ENCODE measurements around the gene VTI1A.
"Not testable (repeated sequence)": the region's sequence is repeated elsewhere in the genome, so short reads cannot be mapped to it uniquely, and the experiment has no call there.

The VTI1A gene

DNA sequence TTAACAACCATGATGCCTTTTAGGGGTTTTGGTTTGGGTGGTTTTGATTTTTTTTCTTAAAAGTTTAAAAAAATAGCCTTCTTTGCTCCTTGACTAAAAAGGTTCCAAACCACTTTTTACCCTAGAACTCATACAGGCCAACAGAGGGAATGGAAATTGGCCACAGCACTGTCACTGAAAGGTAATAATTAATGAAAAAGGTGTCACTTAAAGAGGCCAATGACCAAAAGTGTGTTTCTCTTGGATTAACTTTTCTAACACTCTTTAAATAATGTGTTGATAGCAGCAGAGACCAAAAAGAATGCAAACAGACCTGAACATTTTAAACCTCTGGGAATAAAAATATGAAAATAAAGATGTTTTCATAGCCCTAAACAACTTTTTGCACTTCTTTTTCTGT lies 282.0 kb downstream of the VTI1A start:
- DNase-seq: no peak

DNA sequence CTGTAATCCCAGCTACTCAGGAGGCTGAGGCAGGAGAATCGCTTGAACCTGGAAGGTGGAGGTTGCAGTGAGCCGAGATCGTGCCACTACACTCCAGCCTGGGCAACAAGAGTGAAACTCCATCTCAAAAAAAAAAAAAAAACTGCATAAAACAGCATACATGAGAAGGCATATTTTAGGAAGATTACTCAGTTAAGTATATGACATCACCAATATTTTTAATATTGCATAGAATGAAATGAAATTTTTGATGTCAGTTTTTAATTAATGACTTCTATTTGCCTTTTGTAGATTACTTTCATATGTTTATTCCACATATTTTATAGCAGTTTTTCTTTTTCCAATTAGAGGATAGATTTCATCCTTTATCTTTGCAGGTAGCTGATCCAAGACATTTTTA lies 284.4 kb downstream of the VTI1A start:
- DNase-seq: not testable (repeated sequence)

DNA sequence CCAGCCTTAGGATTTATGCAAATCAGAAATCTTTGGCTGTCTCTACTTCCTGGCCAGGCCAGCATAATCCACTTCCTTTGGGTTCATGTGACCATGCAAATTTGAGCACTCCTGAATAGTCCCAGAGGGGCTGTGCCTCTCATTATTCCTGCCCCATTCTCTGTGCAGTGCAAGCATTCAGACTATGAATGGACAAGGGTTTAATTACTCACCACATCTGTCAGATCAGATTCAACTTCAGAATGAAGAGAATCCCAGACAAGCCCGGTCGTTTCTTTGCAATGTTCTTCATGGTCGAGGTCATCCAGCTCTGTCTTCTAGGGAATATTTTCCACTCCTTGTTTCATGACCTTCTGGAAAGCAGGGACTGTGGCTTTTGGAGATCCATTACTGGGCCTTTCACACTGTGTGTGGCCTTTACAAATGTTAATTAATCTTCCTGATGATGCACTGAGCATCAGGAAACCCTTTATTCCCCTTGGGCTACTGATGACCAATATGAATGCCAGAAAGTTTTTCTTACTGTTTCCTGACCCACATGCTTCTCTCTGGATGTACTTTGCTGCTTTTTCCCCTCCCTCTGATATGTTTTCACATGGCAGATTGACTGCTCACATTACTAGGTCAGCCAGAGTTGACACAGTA lies 285.4 kb downstream of the VTI1A start:
- DNase-seq: peak; percentile 71

DNA sequence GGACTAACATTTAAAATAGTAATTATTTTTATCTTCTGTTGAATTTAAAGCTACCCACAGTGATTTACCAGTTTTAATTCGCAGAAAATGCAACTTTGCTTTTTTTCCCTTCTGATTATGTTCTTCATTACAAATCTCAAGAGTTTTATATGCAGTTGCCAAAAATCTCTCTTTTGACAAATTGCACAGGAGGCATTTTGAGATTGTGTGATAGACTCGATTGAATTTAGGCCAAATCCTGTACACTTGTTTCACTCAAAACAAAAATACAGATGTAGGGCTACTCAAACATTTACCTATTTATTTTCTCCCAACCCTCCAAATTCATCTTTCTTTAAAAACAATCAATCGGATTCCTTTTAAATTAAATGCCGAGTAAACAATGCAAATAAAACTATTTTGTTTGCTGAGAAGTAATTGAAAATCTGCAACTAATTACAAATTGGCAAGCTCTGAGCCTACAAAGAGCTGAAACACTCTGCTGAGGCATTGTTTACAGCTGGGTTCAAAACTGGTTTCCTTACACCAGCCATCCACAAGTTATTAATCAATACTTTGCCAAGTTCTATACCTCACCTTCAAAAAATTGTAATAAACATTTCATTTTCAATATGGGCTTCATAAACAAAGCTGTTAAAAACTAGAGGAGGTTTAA lies 288.2 kb downstream of the VTI1A start:
- no peak for DNase-seq

DNA sequence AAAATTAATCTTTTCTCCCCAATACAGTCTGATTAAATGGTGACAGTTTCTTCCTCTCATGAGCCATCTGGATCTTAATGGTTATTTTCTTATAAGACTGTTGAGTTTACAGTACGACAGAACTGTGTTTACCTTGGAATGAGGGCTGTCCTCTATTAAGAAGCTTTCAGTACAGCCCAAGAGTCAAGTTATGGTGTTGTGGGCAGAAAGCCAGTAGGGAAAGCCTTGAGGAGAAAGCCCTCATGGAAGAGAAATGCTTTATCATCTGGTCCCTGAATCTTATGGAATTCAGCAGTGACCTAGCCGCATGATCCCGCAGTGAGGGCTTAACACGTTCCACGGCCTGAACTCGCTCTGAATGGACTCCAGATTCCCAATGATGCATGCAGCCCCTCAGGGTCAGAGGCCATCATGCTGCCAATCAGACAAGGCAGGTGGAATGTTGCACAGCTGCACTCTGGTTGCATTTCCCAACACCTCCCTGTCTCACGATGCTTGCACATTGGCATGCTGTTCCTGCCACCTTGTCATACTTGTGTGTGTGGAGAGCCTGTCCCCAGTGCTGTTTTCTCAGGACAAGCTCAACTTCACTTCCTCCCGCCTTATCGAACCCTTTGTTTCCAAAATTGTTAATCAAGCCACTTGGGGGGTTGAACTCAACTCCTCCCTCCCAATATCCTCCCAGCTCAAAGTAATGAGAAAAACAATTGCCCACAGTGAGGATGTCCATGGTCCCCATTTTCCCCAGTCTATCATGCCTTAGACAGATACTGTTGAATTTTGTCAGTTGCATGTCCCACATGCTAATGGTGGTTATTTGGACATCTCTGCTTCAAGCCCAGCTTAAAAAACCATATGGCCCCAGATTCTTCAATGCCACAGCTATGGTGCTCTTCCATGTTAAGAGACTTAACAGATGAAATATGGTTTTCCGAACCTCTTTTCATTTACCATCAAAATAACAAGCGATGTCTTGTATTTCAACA lies 291.9 kb downstream of the VTI1A start:
- DNase-seq: peak; percentile 69

DNA sequence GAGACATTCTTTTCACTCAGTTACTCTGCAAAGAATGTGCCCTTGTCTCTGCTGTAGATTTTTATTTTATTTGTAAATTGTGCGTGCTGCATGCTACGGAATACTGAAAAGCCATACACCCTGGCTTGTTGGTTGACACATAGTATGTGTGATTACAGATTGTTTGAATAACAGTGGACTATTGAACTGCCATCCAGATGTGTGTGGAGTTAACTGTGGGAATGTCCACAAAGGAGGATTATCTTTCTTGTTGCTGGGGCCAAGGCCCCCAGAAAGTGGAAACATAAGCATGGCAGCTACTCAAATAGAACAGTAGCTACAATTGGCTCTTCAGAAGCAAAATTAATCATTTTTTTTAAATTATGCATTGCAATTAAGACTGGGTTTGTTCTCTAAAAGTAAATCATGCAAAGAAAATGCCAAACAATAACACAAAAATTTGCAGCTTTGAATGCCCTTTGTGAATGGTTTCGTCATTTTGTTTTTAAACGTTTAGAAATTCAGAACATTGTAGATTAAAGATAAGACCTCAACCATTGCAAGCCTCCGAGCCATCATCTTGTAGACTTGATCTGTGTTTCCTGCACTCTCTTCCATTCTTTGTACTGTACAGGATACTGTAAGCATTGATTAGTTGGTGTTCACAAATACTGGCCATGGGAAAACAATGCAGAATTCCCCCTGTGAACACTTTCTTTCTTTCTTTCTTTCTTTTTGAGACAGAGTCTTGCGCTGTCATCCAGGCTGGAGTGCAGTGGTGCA lies 292.8 kb downstream of the VTI1A start:
- no peak for DNase-seq

DNA sequence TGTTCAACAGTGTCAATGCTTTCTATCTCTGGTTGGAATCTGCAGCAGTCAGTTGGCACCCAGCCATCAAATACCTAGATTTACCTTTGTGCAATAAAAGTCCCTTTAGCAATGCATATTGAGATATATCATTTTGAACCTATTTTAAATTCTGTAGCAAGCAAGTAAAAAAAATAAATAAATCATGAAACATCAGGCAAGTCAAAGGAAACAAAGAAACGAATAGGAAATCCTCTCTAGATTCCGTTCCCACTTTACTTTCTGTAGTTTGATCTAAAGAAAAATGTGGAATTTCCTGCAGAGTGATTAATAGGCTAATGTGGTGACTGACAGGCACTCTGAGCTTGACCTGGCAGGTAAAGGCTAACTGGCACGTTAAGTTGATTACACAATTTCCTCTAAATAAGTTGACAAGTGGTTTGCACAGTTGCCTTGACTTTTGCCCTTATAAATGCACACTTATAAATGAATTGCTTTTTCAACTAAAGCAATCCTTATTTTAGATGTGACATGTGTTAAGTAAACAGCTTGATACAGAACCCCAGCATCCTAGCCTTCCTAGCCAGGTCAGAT lies 294.9 kb downstream of the VTI1A start:
- no peak for DNase-seq

DNA sequence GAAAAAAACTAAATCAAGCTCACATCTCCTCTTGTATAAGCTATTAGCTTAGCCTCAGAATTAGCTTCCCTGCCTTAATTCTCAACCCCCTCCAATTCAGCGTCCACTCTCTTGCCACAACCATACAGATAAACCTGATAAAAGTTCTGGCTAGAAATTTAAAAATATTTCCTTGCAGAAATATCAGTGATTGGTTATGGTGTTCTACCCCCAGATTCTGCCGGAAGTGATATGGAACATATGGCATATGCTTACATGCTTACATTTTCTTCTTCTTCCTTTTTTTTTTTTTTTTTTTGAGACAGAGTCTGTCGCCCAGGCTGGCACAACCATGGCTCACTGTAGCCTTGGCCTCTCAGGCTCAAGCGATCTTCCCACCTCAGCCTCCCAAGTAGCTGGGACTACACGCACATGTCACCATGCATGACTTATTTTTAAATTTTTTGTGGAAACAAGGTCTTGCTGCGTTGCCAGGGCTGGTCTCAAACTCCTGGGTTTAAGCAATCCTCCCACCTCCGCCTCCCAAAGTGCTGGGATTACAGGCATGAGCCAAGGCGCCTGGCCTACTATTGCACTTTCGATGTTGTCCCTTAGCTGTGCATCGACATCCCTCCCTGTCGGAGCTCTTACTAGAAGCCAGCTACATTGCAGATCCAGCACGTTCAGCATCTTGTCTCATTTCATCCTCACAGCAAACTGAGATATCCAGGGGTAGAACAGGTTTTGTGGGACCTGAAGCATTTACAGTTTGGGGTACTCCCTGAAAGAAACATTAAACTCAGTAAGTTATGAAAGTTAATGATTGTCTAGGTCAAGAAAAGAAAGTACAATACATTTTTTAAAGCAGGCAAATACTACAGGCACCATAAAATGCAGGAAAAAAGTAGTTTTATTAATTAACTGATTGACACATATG lies 297.4 kb downstream of the VTI1A start:
- DNase-seq: no peak

DNA sequence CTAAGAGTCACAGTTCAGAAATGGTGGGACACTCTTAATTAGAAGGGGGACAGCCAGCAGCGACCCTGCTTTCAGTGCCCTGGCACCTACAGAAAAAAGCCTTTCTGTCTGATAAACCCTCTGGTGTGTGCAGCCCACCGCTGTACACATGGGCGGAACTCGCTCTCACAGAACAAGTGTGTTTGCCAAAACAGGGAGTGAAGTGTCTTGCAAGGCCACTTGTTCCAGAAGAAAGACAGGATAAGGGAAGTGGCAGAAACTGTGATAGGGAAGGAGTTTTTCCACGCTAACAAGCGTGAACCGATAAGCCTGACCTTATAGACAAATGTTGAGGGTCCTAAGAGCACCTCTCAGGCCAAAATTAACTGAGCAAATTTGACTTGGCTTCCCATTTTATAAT lies 299.3 kb downstream of the VTI1A start:
- no peak for DNase-seq

DNA sequence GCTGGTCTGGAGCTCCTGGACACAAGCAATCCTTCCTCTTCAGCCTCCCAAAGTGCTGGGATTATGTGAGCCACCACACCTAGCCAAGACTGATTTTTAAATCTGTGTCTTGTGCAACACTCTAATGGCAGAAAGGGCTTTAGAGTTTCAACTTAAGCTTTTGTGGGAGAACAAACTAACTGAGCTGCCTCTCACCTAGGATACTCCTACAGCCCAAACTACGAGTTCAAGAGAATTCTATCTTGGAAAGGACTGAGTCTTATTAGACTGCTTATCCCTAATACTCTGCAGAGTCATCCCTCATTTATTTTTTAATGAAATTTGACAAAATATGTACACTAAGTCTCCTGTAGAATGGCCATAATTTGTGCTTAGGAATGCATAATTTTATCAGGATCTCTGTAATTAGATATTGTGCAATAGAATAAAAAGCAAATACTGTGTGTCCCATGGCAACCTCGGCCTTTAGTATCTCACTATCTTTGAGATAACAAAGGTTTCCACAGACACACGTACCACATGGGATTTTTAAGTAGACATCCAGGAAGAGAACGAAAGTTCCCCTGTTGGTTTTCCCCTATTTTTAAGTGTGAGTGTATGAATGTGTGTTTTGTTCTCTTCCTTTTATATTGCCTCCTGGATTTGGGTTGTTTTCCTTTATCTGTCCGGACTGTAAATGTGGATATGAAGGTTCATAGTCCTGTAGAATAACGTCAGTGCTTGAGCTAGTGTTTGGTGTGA lies 303.6 kb downstream of the VTI1A start:
- no peak for DNase-seq

DNA sequence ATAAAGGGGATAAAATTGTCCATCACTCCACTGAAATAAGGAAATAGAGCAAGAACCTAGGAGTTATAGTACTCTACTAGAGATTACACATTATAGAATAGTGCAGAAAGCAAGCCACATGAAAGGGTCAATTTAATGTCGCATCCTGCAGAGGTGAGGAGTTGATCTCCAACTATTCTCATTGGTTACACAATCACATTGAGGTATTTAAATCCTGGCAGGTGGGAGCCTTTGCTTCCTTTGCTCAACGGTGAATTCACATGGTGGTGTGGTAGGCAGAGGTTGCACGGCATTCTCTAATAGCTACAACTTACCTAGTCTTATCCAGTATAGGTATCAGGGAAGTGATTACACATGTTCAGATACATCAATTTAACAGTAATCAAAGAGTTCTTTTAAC lies 304.6 kb downstream of the VTI1A start:
- DNase-seq: no peak

DNA sequence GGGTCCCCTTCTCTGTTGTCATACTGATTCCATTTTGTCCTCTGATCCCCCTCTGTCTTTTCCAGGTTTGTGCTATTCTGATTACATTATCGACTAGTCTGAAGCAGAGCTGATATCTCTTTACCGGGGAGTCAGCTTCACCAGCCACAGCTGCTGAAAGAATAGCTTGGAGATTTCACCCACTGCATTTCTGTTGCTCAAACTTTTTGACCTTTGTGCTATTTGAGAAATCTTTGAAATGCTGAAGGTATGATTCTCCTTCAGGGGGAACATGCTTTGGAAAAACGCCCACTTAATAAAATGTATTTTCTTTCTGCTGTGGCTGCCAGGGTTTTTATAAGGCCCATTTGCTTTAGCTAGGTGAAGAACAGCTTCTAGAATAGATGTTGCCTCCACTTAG lies 305.3 kb downstream of the VTI1A start:
- no peak for DNase-seq

DNA sequence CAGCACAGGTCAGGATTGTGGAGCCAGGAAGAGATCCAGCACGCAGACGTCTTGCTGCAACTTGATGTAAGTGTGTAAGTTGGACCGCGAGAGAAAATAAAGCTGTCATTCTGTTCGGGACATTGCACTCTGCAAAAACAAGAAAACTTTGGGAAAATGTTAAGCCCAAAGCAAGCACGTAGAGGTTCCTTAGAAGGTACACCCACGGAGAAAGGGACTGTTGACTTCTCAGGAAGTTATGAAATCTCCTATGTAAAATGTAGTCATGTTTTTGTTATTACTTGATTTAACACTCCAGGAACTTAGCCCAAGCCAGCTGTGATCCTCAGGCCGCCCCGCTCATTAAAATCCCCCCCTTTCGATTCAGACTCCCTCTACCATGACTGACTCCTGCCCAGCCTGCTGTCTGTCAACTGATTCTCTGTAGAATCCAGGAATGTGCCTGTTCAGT lies 307.0 kb downstream of the VTI1A start:
- no peak for DNase-seq

DNA sequence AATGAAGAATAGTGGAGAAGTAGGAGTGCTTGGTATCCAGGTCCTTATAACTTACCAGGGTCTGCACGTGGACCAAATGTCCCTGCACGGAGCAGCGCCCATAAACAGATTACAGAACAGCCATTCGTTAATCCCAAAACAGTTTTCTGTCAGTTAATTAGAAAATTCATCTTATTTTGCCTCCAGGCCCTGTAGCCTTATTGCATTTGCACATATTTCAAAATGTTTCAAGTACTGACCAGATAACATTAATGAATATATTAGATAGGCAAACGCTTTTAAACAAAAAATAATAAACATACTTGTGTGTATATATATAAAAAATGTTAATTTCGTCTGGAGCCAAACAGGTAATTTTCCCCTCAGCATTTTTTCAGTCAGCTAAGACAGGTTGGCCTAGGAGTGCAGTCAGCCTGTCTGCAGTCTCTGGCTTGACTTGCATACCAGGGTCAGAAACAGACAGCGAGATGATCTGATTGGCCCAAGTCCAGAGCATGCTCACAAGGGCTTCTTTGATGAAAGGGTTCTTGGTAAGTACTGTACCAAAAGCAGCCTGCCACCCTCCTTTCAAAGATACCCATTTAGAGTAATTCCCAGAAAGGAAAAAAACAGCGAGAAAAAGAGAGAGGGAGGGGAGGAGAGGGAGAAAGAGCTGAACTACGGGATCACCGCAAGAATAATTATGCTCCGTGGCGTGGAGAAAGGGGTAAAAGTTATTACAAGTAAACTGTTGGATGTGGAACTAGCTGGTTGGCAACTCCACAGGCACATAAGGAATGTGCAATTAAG lies 308.6 kb downstream of the VTI1A start:
- peak; percentile 96 for DNase-seq

DNA sequence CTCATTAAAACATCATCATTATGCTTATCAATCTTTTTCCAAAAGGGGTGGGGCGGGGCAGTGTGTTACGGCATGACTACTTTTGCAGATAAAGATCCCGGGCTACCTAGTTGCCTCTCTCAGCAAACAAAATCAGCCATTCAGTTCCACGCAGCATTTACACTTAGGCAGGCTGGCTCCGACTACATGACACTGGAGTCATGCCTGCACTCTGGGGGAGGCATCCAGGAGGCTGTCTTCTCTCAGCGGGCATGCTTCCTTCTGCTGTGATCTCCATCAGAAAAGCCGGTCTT lies 309.2 kb downstream of the VTI1A start:
- DNase-seq: peak; percentile 70

DNA sequence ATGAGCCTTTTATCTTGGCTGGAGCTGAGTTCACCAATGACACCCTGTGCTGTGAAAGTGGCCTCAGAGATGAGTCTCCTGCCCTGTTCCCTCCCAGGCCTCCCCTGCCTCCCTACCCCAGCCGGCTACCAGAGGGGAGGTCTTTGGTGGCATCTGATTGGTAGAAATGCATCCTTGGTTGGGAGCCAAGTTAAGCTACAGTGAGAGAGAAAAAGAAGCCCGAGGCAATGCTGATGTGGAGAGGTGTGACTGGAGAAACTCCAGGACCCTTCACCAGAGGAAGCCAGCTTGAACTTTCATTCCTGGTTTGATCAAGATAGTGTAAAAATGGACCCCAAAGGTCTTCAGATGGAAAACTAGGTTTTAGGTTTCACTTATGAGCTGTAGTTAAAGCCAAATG lies 311.9 kb downstream of the VTI1A start:
- peak; percentile 82 for DNase-seq

DNA sequence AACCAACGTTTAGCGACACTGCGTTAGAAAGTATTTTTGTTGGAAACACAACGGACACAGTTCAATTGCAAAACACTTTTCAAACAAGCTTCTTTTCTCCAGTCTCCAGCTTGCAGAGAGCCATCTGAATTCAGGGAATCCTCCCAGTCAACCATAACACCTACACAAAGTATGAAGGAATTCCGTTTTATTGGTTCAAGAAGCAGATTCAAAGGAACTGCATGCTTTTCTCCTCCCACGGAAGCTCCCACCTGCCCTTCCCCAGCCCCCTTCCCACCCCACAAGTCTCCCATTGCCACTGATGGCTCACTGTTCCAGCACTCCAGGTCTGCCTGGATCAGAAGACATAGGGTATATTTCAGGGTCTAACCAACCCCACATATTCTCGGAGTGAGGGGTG lies 312.5 kb downstream of the VTI1A start:
- no peak for DNase-seq

DNA sequence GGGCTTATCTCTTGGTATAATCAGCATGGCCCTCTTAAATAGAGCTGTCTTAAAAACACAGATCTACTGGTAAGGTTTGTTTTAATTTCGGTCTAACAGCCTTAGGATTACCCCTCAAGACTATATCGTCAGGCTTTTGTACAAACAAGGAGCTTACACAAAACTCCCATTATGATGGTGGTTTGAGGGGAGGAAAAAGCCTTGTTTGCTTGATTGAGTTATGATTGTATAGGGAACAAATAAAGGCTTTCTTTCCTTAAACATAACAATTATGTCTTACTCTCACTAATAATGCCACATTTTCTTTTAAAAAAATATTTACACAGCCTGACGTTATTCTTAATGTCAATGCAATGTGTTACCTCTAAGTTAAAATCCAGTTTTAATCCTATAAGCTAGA lies 314.2 kb downstream of the VTI1A start:
- DNase-seq: no peak

DNA sequence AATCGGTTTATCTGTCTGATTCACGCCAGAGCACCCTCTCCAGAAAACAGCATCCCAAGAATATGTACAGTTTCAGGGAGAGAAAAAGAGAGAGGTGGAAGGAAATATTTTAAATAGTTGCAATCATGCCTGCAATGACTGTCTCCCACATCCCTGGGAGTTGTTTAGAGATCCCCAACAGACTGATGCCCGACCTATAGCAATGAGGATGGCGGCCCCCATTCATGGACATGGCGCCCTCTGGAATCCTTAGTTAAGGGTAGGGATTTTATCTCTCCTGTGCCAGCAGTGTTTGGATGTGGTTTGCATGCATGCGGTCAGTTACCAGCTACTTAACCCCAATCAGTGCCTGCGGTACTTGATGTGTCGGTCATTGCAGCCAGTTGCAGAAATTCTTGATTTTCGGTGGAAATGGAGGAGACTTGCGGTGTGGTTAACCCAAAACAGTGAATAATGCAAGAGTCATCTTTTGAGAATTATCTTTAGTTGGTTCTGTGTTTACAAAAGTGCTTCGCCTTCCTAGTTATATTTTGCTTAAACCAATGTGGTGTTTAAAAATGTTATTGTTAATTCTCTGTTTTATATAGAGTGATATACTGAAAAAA lies 317.0 kb downstream of the VTI1A start:
- no peak for DNase-seq
